ENCODE data around the gene DMKN. TPM values are rescaled to one million over a fixed set of nuclear protein-coding genes. Genes with fewer than 3 reads are reported as not detected.

DMKN gene
- total and polyA plus RNA-seq, 2 of the 8 experiments (the other 6 are each of a cell fraction or from before 2014, with no cell fraction given): 290 to 330 TPM

DNA sequence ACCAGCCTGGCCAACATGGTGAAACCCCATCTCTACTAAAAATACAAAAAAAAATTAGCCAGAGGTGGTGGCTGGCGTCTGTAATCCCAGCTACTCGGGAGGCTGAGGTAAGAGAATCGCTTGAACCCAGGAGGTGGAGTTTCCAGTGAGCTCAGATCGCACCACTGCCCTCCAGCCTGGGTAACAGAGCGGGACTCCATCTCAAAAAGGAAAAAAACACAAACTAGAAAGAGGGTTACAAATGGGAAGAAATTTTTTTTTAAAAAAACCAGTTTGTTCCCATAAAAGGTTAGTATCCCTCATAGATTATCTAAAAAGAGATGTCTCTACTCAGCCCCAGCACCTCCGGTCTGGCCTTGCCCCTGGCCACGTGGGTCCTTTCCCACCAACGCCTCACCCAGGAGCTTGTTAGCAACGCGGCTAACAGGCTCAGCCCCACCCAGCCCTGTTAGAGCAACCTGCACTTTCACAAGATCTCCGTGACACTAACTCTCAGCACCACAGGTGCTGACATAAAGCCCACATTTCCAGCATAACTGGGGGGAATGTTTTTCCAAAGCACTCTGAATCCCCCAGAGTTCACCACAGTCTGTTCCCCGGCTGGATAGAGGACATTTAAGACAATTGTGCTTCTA lies 4.3 kb downstream of the DMKN start:
- no peak overlapping the region for H3K23ac ChIP-seq (ENCODE audit: insufficient read length)
- peaks cover 0 to 34% of the 10 kb centered on the region in 2 experiments; a peak in 2 of 4 replicates for H3K79me2 ChIP-seq (ENCODE audit: control insufficient read depth in 1 of 2, insufficient read depth in 2 of 2, low read length in 2 of 2)
- no peak overlapping the region for H2AFZ ChIP-seq (ENCODE audit: low read length)
- H3K27me3 ChIP-seq (replicated peaks in 1 of 4; ENCODE audit: control insufficient read depth in 3 of 4, extremely low read depth in 1 of 4, insufficient read depth in 3 of 4, low read length in 3 of 4): peaks cover 0 to 6% (median 4%) of the 10 kb centered on the region in 4 experiments; a peak in 3 of 7 replicates
- peak in 1 of 2 experiments; percentile 62 for DNase-seq (ENCODE audit: low read depth in 1 of 2, low spot score in 2 of 2)
- no peak overlapping the region for H2AK5ac ChIP-seq (ENCODE audit: low read depth, low read length)
- WGBS, 2 experiments (ENCODE audit: extremely low coverage in 1 of 2, insufficient coverage in 1 of 2, insufficient read length in 1 of 2, insufficient replicate concordance in 2 of 2, low coverage in 1 of 2, low lambda C conversion rate in 2 of 2, missing lambda C conversion rate in 1 of 2): 7% methylated on average over 12 of the region's 12 CpGs; no CpG with 5 or more reads in 1 of the 2 experiments
- no peaks in the 10 kb centered on the region for H3K9me3 ChIP-seq (ENCODE audit: insufficient read depth in 2 of 2, low read depth in 1 of 2, low read length in 1 of 2)
- peak overlapping the region; percentile 61; the same call in 1 of the 2 replicates for H2BK15ac ChIP-seq (ENCODE audit: low read length)
- peaks cover 0 to 20% (median 17%) of the 10 kb centered on the region in 4 experiments; a peak in 6 of 7 replicates for H3K4me1 ChIP-seq (replicated peaks in 1 of 4; ENCODE audit: control insufficient read depth in 3 of 4, insufficient read depth in 4 of 4, low read length in 3 of 4)
- peak overlapping the region; percentile 87 for H3K4ac ChIP-seq (replicated peaks; ENCODE audit: insufficient read length, low read depth, low read length)
- peak overlapping the region; percentile 89; the same call in 1 of the 2 replicates for H3K18ac ChIP-seq (ENCODE audit: extremely low read depth, low read length)
- peaks cover 2% of the 10 kb centered on the region; the same call in 1 of the 2 replicates for H3K79me1 ChIP-seq (ENCODE audit: low read depth, low read length)
- POLR2A ChIA-PET (ENCODE audit: partially characterized antibody): interaction anchor here (0.6 to 7.4 kb wide), 33 partner anchors 8 to 484 kb away, joined by 3 to 110 read pairs (median 4); partner anchors contain the start of genes COX6B1, HAUS5 and TMEM147
- H4K8ac ChIP-seq (ENCODE audit: extremely low read depth, insufficient read depth, low read length): no peak overlapping the region
- H4K5ac ChIP-seq (ENCODE audit: insufficient read length, low read depth, low read length): peak overlapping the region; percentile 61
- peak overlapping the region; percentile 69 for H2BK120ac ChIP-seq (replicated peaks; ENCODE audit: low read depth, low read length)
- H4K91ac ChIP-seq (replicated peaks; ENCODE audit: insufficient read length, low read length): peak overlapping the region; percentile 87
- H3K56ac ChIP-seq (replicated peaks; ENCODE audit: insufficient read length, low read depth, low read length): peak overlapping the region; percentile 70
- H3K4me2 ChIP-seq (ENCODE audit: insufficient read depth in 1 of 2, low read depth in 2 of 2, low read length in 2 of 2): peak overlapping the region; percentile 84 to 86
- peaks cover 11% of the 10 kb centered on the region for H3K23me2 ChIP-seq (ENCODE audit: low read depth, low read length)
- H4K20me1 ChIP-seq (replicated peaks in 1 of 2; ENCODE audit: control insufficient read depth in 1 of 2, insufficient read depth in 2 of 2, low read length in 2 of 2): peaks cover 0 to 3% of the 10 kb centered on the region in 2 experiments
- H2BK5ac ChIP-seq (ENCODE audit: low read depth, low read length): peak overlapping the region; percentile 94
- no peak overlapping the region for H3K14ac ChIP-seq (ENCODE audit: insufficient read length)
- H2BK12ac ChIP-seq (ENCODE audit: low read depth, low read length): no peak overlapping the region
- H3K36me3 ChIP-seq (ENCODE audit: control insufficient read depth in 2 of 4, insufficient read depth in 4 of 4, low read length in 3 of 4): peaks cover 14 to 35% (median 22%) of the 10 kb centered on the region in 4 experiments
- H3K4me3 ChIP-seq (ENCODE audit: extremely low read depth in 1 of 4, insufficient read depth in 2 of 4, low read depth in 3 of 4, low read length in 4 of 4): peak overlapping the region; percentile 77 to 99 (median 93)
- H3K27ac ChIP-seq (ENCODE audit: low read depth, low read length): peak overlapping the region; percentile 92
- H2BK20ac ChIP-seq (ENCODE audit: low read length): 0 out of 2 replicates have a peak overlapping the region, but pooled peaks have one; percentile 48
- peak overlapping the region; percentile 64 to 95 (median 93) for H3K9ac ChIP-seq (replicated peaks in 1 of 4; ENCODE audit: extremely low read depth in 1 of 4, low read depth in 3 of 4, low read length in 3 of 4)
- FAIRE-seq: peak; percentile 73
- CTCF ChIA-PET (ENCODE audit: partially characterized antibody): interaction anchor here (0.7 to 3.7 kb wide), 13 partner anchors 14 to 348 kb away, joined by 3 to 28 read pairs (median 4); partner anchors contain the start of gene FFAR3
- TF ChIP-seq SIX5 (IDR thresholded peaks at IDR 0.05; ENCODE audit: low read depth, low read length) (no peak), GTF2F1 (IDR thresholded peaks at IDR 0.05; ENCODE audit: borderline replicate concordance, low read depth, low read length) (no peak), BCL11A (IDR thresholded peaks at IDR 0.05; ENCODE audit: low read depth in 2 of 2, low read length in 2 of 2) (no peak), TAF7 (optimal IDR thresholded peaks at IDR 0.05; ENCODE audit: borderline replicate concordance, low read depth, low read length) (peak; percentile 27), CREB1 (IDR thresholded peaks at IDR 0.05) (no peak), POU5F1 (IDR thresholded peaks at IDR 0.05; ENCODE audit: low read depth, low read length) (no peak), NANOG (IDR thresholded peaks at IDR 0.05; ENCODE audit: insufficient read depth, low read depth, low read length, poor library complexity, severe bottlenecking) (no peak), SP4 (IDR thresholded peaks at IDR 0.05; ENCODE audit: low read length) (0 out of 2 replicates have a peak, but pooled peaks have one; percentile 0), CBX8 (IDR thresholded peaks at IDR 0.05; ENCODE audit: borderline replicate concordance, low read depth, low read length) (no peak), SRF (IDR thresholded peaks at IDR 0.05; ENCODE audit: low read depth, low read length) (no peak)
- TF ChIP-seq, protein P1, sequence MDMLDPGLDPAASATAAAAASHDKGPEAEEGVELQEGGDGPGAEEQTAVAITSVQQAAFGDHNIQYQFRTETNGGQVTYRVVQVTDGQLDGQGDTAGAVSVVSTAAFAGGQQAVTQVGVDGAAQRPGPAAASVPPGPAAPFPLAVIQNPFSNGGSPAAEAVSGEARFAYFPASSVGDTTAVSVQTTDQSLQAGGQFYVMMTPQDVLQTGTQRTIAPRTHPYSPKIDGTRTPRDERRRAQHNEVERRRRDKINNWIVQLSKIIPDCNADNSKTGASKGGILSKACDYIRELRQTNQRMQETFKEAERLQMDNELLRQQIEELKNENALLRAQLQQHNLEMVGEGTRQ (IDR thresholded peaks at IDR 0.05; ENCODE audit: low read length): peak; percentile 56

Data from H1 (cell line).